ENCODE data around the gene LCE3D. TPM values are rescaled to one million over a fixed set of nuclear protein-coding genes. Genes with fewer than 3 reads are reported as not detected.

LCE3D gene
- polyA plus RNA-seq, 1 donor, result not detected

Other genes starting within 250 kb of the LCE3D start
- gene FLG2, start 220.5 kb downstream of the LCE3D start, polyA plus RNA-seq (ENCODE audit: insufficient read length), result 0.06 TPM
- not detected for gene CRNN, start 166.3 kb downstream of the LCE3D start, polyA plus RNA-seq (ENCODE audit: insufficient read length)
- gene LCE5A, start 69.7 kb downstream of the LCE3D start, polyA plus RNA-seq (ENCODE audit: insufficient read length), result not detected
- gene CRCT1, start 66.0 kb downstream of the LCE3D start, polyA plus RNA-seq (ENCODE audit: insufficient read length), result not detected
- not detected for gene LCE3E, start 13.7 kb downstream of the LCE3D start, polyA plus RNA-seq (ENCODE audit: insufficient read length)
- gene LCE3C, start 19.7 kb upstream of the LCE3D start, polyA plus RNA-seq (ENCODE audit: insufficient read length), result not detected
- gene LCE3B, start 33.3 kb upstream of the LCE3D start, polyA plus RNA-seq (ENCODE audit: insufficient read length), result not detected
- gene LCE3A, start 42.6 kb upstream of the LCE3D start, polyA plus RNA-seq (ENCODE audit: insufficient read length), result not detected
- gene LCE2D, start 82.9 kb upstream of the LCE3D start, polyA plus RNA-seq (ENCODE audit: insufficient read length), result not detected
- not detected for gene LCE2C, start 94.8 kb upstream of the LCE3D start, polyA plus RNA-seq (ENCODE audit: insufficient read length)
- not detected for gene LCE2B, start 105.6 kb upstream of the LCE3D start, polyA plus RNA-seq (ENCODE audit: insufficient read length)
- not detected for gene LCE2A, start 117.8 kb upstream of the LCE3D start, polyA plus RNA-seq (ENCODE audit: insufficient read length)
- not detected for gene LCE4A, start 127.6 kb upstream of the LCE3D start, polyA plus RNA-seq (ENCODE audit: insufficient read length)
- not detected for gene KPRP, start 177.5 kb upstream of the LCE3D start, polyA plus RNA-seq (ENCODE audit: insufficient read length)
- not detected for gene LCE1F, start 194.6 kb upstream of the LCE3D start, polyA plus RNA-seq (ENCODE audit: insufficient read length)
- not detected for gene LCE1E, start 205.7 kb upstream of the LCE3D start, polyA plus RNA-seq (ENCODE audit: insufficient read length)
- not detected for gene LCE1D, start 216.2 kb upstream of the LCE3D start, polyA plus RNA-seq (ENCODE audit: insufficient read length)
- not detected for gene LCE1C, start 226.1 kb upstream of the LCE3D start, polyA plus RNA-seq (ENCODE audit: insufficient read length)
- not detected for gene LCE1B, start 231.5 kb upstream of the LCE3D start, polyA plus RNA-seq (ENCODE audit: insufficient read length)
- gene LCE1A, start 247.0 kb upstream of the LCE3D start, polyA plus RNA-seq (ENCODE audit: insufficient read length), result not detected